ENCODE measurements around the gene CCDC8.

- TF ChIP-seq, protein P1, sequence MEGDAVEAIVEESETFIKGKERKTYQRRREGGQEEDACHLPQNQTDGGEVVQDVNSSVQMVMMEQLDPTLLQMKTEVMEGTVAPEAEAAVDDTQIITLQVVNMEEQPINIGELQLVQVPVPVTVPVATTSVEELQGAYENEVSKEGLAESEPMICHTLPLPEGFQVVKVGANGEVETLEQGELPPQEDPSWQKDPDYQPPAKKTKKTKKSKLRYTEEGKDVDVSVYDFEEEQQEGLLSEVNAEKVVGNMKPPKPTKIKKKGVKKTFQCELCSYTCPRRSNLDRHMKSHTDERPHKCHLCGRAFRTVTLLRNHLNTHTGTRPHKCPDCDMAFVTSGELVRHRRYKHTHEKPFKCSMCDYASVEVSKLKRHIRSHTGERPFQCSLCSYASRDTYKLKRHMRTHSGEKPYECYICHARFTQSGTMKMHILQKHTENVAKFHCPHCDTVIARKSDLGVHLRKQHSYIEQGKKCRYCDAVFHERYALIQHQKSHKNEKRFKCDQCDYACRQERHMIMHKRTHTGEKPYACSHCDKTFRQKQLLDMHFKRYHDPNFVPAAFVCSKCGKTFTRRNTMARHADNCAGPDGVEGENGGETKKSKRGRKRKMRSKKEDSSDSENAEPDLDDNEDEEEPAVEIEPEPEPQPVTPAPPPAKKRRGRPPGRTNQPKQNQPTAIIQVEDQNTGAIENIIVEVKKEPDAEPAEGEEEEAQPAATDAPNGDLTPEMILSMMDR (IDR thresholded peaks at IDR 0.05), result no peak
- no peak for TF ChIP-seq POLR2A (IDR thresholded peaks at IDR 0.05)
- no peak for TF ChIP-seq EP300 (IDR thresholded peaks at IDR 0.05)
- TF ChIP-seq POLR2AphosphoS5 (IDR thresholded peaks at IDR 0.05), result no peak
These were observed 36.9 kb downstream of the CCDC8 start for GRCh38 chr19:46376241-46377153.

Data from upper lobe of left lung (tissue), 4 donors.